ENCODE results near the gene TRPM5. TPM values are rescaled to one million over a fixed set of nuclear protein-coding genes. Genes with fewer than 3 reads are reported as not detected.
"Not testable (repeated sequence)": the region's sequence is repeated elsewhere in the genome, so short reads cannot be mapped to it uniquely, and the experiment has no call there.

Gene TRPM5
- total and polyA plus RNA-seq, 4 donors, result 0.05 TPM; not detected in 3

DNA sequence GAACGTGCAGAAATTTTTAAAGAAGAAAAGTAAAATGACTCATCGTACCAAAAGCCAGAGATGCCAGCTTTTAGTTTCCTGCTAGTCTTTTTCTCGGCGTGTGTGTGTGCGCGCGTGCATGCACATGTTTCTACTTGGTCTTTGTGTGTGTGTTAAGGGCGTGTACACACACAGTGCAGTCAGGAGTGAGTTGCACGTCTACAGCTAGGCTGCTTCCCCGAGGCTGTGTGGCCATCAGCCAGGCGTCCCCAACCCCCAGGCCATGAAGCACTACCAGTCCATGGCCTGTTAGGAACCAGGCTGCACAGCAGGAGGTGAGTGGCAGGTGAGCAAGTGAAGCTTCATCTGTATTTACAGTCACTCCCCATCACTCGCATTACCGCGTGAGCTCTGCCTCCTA lies 36.9 kb upstream of the TRPM5 start:
- WGBS, result 75% methylated on average over 14 of the region's 14 CpGs
- no peak overlapping the region for H3K27ac ChIP-seq (ENCODE audit: low read depth in 1 of 2, low read length in 2 of 2)

DNA sequence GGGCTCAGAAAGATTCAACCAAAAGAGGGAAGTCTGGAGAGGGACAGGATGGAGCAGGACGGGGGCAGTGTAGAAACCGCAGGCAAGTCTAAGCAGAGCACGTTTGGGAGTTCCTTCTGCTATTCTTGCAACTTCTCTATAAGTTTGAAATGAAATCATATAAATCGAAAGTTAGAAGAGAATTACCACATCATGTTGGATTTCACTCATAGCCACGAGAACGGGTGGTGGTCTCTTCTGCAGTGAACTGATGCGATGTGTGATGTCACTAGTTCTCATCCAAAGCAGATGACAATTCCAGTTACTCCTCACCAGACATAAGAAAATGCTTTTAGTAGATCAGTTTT lies 36.5 kb upstream of the TRPM5 start:
- Histone ChIP-seq H3K9ac (ENCODE audit: low read depth in 1 of 2, low read length in 2 of 2) (no peak overlapping the region), H3K4me3 (ENCODE audit: low read depth in 1 of 3, low read length in 3 of 3) (no peak overlapping the region), H3K36me3 (ENCODE audit: control insufficient read depth in 4 of 4, insufficient read depth in 3 of 4, low read depth in 1 of 4, low read length in 3 of 4) (no peaks in the 10 kb centered on the region), H3K27me3 (ENCODE audit: control insufficient read depth in 4 of 4, insufficient read depth in 4 of 4, low read length in 3 of 4) (peaks cover 0 to 9% (median 0%) of the 10 kb centered on the region in 4 donors), H3K27ac (ENCODE audit: low read depth in 1 of 2, low read length in 2 of 2) (no peak overlapping the region), H3K9me3 (ENCODE audit: control insufficient read depth in 4 of 4, low read length in 3 of 4) (peaks cover 0 to 5% (median 0%) of the 10 kb centered on the region in 4 donors), H3K4me1 (ENCODE audit: control insufficient read depth in 4 of 4, insufficient read depth in 4 of 4, low read length in 3 of 4) (no peaks in the 10 kb centered on the region)
- TF ChIP-seq, protein P1, sequence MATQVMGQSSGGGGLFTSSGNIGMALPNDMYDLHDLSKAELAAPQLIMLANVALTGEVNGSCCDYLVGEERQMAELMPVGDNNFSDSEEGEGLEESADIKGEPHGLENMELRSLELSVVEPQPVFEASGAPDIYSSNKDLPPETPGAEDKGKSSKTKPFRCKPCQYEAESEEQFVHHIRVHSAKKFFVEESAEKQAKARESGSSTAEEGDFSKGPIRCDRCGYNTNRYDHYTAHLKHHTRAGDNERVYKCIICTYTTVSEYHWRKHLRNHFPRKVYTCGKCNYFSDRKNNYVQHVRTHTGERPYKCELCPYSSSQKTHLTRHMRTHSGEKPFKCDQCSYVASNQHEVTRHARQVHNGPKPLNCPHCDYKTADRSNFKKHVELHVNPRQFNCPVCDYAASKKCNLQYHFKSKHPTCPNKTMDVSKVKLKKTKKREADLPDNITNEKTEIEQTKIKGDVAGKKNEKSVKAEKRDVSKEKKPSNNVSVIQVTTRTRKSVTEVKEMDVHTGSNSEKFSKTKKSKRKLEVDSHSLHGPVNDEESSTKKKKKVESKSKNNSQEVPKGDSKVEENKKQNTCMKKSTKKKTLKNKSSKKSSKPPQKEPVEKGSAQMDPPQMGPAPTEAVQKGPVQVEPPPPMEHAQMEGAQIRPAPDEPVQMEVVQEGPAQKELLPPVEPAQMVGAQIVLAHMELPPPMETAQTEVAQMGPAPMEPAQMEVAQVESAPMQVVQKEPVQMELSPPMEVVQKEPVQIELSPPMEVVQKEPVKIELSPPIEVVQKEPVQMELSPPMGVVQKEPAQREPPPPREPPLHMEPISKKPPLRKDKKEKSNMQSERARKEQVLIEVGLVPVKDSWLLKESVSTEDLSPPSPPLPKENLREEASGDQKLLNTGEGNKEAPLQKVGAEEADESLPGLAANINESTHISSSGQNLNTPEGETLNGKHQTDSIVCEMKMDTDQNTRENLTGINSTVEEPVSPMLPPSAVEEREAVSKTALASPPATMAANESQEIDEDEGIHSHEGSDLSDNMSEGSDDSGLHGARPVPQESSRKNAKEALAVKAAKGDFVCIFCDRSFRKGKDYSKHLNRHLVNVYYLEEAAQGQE (IDR thresholded peaks at IDR 0.05), result no peak
- WGBS, result 60% methylated on average over 7 of the region's 7 CpGs
- no peak for DNase-seq (ENCODE audit: low spot score)

More for the DNA sequence above, 36.9 kb upstream of the TRPM5 start:
- no peaks in the 10 kb centered on the region for H3K4me1 ChIP-seq (ENCODE audit: control insufficient read depth in 4 of 4, insufficient read depth in 4 of 4, low read length in 3 of 4)
- H3K36me3 ChIP-seq (ENCODE audit: control insufficient read depth in 4 of 4, insufficient read depth in 3 of 4, low read depth in 1 of 4, low read length in 3 of 4), result no peaks in the 10 kb centered on the region
- H3K9me3 ChIP-seq (ENCODE audit: control insufficient read depth in 4 of 4, low read length in 3 of 4), result peaks cover 0 to 6% (median 0%) of the 10 kb centered on the region in 4 donors
- no peak for DNase-seq (ENCODE audit: low spot score)
- peaks cover 0 to 9% (median 0%) of the 10 kb centered on the region in 4 donors for H3K27me3 ChIP-seq (ENCODE audit: control insufficient read depth in 4 of 4, insufficient read depth in 4 of 4, low read length in 3 of 4)
- H3K9ac ChIP-seq (ENCODE audit: low read depth in 1 of 2, low read length in 2 of 2), result no peak overlapping the region
- no peak overlapping the region for H3K4me3 ChIP-seq (ENCODE audit: low read depth in 1 of 3, low read length in 3 of 3)
- TF ChIP-seq NR2F2 (IDR thresholded peaks at IDR 0.05) (no peak), RAD21 (IDR thresholded peaks at IDR 0.05) (no peak), YY1 (IDR thresholded peaks at IDR 0.05) (no peak), FOXA1 (IDR thresholded peaks at IDR 0.05) (no peak), SP1 (IDR thresholded peaks at IDR 0.05) (no peak), JUND (IDR thresholded peaks at IDR 0.05) (no peak), FOXA2 (IDR thresholded peaks at IDR 0.05) (no peak), RXRA (IDR thresholded peaks at IDR 0.05) (no peak), HNF4A (conservative IDR thresholded peaks at IDR 0.05) (no peak), GABPA (IDR thresholded peaks at IDR 0.05 in 1 of 2, conservative IDR thresholded peaks at IDR 0.05 in 1 of 2) (no peak), HNF4G (IDR thresholded peaks at IDR 0.05) (no peak), TAF1 (conservative IDR thresholded peaks at IDR 0.05) (no peak)
- TF ChIP-seq, protein P2, sequence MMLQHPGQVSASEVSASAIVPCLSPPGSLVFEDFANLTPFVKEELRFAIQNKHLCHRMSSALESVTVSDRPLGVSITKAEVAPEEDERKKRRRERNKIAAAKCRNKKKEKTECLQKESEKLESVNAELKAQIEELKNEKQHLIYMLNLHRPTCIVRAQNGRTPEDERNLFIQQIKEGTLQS (IDR thresholded peaks at IDR 0.05), result no peak
- TF ChIP-seq, protein P3, sequence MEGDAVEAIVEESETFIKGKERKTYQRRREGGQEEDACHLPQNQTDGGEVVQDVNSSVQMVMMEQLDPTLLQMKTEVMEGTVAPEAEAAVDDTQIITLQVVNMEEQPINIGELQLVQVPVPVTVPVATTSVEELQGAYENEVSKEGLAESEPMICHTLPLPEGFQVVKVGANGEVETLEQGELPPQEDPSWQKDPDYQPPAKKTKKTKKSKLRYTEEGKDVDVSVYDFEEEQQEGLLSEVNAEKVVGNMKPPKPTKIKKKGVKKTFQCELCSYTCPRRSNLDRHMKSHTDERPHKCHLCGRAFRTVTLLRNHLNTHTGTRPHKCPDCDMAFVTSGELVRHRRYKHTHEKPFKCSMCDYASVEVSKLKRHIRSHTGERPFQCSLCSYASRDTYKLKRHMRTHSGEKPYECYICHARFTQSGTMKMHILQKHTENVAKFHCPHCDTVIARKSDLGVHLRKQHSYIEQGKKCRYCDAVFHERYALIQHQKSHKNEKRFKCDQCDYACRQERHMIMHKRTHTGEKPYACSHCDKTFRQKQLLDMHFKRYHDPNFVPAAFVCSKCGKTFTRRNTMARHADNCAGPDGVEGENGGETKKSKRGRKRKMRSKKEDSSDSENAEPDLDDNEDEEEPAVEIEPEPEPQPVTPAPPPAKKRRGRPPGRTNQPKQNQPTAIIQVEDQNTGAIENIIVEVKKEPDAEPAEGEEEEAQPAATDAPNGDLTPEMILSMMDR (IDR thresholded peaks at IDR 0.05; ENCODE audit: low read depth, low read length, missing input control), result no peak
- TF ChIP-seq, protein P1 (IDR thresholded peaks at IDR 0.05), result no peak
- TF ChIP-seq, protein P4, sequence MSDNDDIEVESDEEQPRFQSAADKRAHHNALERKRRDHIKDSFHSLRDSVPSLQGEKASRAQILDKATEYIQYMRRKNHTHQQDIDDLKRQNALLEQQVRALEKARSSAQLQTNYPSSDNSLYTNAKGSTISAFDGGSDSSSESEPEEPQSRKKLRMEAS (IDR thresholded peaks at IDR 0.05), result no peak

DNA sequence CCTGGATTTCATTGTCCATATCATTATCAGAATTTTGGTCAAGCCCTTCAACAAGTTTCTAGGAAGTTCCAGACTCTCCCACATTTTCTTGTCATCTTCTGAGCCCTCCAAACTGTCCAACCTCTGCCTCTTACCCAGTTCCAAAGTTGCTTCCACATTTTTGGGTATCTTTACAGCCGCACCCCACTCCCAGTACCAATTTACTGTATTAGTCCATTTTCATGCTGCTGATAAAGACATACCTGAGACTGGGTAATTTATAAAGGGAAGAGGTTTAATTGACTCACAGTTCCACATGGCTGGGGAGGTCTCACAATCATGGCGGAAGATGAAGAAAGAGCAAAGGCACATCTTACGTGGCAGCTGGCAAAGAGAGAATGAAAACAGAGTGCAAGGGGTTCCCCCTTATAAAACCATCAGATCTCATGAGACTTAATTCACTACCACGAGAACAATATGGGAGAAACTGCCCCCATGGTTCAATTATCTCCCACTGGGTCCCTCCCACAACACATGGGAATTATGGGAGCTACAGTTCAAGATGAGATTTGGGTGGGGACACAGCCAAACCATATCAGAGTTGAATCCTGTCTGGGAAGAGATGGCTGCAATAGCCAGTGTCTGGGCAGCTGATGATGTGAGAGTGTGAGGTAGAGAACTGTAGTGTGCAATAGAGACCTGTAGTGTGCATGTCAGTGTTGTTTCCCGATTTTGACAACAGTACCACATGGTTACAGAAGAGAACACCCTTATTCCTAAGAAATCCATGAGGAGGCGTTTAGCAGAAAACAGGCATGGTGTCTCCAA lies 36.0 kb upstream of the TRPM5 start:
- H3K36me3 ChIP-seq (ENCODE audit: control insufficient read depth in 4 of 4, insufficient read depth in 3 of 4, low read depth in 1 of 4, low read length in 3 of 4); DNase-seq (ENCODE audit: low spot score); H3K27me3 ChIP-seq (ENCODE audit: control insufficient read depth in 4 of 4, insufficient read depth in 4 of 4, low read length in 3 of 4); H3K4me1 ChIP-seq (ENCODE audit: control insufficient read depth in 4 of 4, insufficient read depth in 4 of 4, low read length in 3 of 4); H3K27ac ChIP-seq (ENCODE audit: low read depth in 1 of 2, low read length in 2 of 2); H3K9ac ChIP-seq (ENCODE audit: low read depth in 1 of 2, low read length in 2 of 2); H3K4me3 ChIP-seq (ENCODE audit: low read depth in 1 of 3, low read length in 3 of 3); H3K9me3 ChIP-seq (ENCODE audit: control insufficient read depth in 4 of 4, low read length in 3 of 4): not testable (repeated sequence)
- WGBS, result 68% methylated on average over 6 of the region's 6 CpGs

Data from liver (tissue), 9 donors.